HFFc6 (cell line): ENCODE data around the gene B3GAT1. TPM values are rescaled to one million over a fixed set of nuclear protein-coding genes. Genes with fewer than 3 reads are reported as not detected.

Source experiments
- DNase-seq: peaks from one replicate; pipeline ENCODE4 v3.0.0-alpha.2; 2018
- H3K27ac Mint-ChIP-seq: 2 replicates; pipeline ENCODE4 v1.8.0; 2020; ENCODE audit warnings: mild to moderate bottlenecking, mixed read lengths
- H3K27me3 Mint-ChIP-seq: 2 replicates; pipeline ENCODE4 v1.8.0; 2021; ENCODE audit warnings: mild to moderate bottlenecking, moderate library complexity, mixed read lengths; ENCODE audit not compliant: insufficient read depth
- H3K36me3 Mint-ChIP-seq: 2 replicates; pipeline ENCODE4 v1.8.0; 2021; ENCODE audit warnings: low read depth, mixed read lengths
- H3K4me1 Mint-ChIP-seq: 2 replicates; pipeline ENCODE4 v1.8.0; 2020; ENCODE audit warnings: low read depth, mixed read lengths
- H3K4me3 Mint-ChIP-seq: 2 replicates; pipeline ENCODE4 v1.8.0; 2020; ENCODE audit warnings: mild to moderate bottlenecking, moderate library complexity, mixed read lengths
- H3K9me3 Mint-ChIP-seq: 2 replicates; pipeline ENCODE4 v1.8.0; 2020; ENCODE audit warnings: mild to moderate bottlenecking, mixed read lengths
- CTCF ChIP-seq: fragments of 200-600 bp; sonication (generic); IDR thresholded peaks from 2 replicates; pipeline ENCODE4 v1.5.0; 2021; ENCODE audit warnings: antibody characterized with exemption, mild to moderate bottlenecking
- total RNA-seq, 6 experiments: library from RNA; stranded (reverse); fragmentation: NEBNext Ultra II Directional; extraction: Animal tissue kit (Norgen Biotek cat#: 25700); gene quantifications; 2 replicates in 1 of 6; 3 replicates in 5 of 6; pipeline ENCODE4 v1.2.3, GENCODE V29; 2021

The B3GAT1 gene
- total RNA-seq, 6 experiments from 2014 or later: not detected

DNA sequence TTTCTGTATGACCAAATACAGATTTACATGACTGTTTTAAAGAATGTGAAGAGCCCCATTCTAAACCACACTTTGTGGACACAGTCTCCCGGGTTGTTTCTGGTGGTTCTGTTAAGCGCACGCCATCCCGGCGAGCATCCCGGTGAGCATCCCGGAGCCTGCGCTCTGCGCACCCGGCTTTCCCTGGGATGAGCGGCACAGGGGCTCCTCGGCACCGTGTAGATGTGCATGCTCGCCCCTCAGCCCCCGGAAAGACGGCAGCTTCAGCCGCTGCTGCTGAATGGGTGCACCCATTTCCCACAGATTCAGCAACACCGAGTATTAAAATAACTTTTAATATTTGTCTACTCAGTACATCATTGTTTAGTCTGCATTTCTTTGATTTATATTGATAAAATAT, 44.3 kb downstream of the B3GAT1 start:
- peaks cover 6% of the 10 kb centered on the region for H3K27me3 Mint-ChIP-seq
- no peak for TF ChIP-seq CTCF

DNA sequence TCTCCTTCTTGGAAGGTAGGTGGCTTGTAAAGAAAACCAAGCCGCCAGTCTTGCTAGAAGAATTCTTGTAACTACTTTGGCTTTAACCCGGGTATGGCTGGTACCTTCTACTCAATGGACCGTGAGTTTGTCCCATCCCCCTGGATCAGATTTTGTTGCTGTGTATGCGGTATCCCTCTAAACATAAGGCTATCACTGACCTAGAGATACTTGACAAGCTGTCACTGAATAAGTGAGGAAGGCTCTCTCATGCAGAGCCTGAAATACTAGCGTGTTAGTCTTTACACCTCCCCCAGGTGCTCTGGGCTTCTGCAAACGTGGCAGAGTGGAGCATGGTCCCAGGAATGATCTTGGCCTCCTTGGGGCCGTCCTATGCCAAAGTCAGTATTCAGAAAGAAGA, 45.8 kb downstream of the B3GAT1 start:
- Mint-ChIP-seq H3K4me3 (no peak overlapping the region), H3K9me3 (peaks cover 34% of the 10 kb centered on the region), H3K36me3 (no peaks in the 10 kb centered on the region; the same call in 1 of the 2 replicates), H3K27ac (no peak overlapping the region), H3K27me3 (peaks cover 6% of the 10 kb centered on the region; the same call in 1 of the 2 replicates), H3K4me1 (no peaks in the 10 kb centered on the region)
- no peak for DNase-seq
- TF ChIP-seq CTCF: no peak

More for the DNA sequence above, 44.3 kb downstream of the B3GAT1 start:
- Mint-ChIP-seq H3K4me1 (no peaks in the 10 kb centered on the region), H3K36me3 (no peaks in the 10 kb centered on the region), H3K9me3 (peaks cover 41% of the 10 kb centered on the region), H3K4me3 (no peak overlapping the region), H3K27ac (no peak overlapping the region)
- DNase-seq: no peak

- no peak for TF ChIP-seq CTCF
- H3K27me3 Mint-ChIP-seq: peaks cover 6% of the 10 kb centered on the region; the same call in 1 of the 2 replicates
- peaks cover 29% of the 10 kb centered on the region for H3K9me3 Mint-ChIP-seq
- no peak for DNase-seq
- no peaks in the 10 kb centered on the region; the same call in 1 of the 2 replicates for H3K36me3 Mint-ChIP-seq
- H3K4me1 Mint-ChIP-seq: no peaks in the 10 kb centered on the region
- no peak overlapping the region for H3K4me3 Mint-ChIP-seq
- no peak overlapping the region for H3K27ac Mint-ChIP-seq
These were observed 46.8 kb downstream of the B3GAT1 start for GRCh38 chr11:134365011-134365925.

DNA sequence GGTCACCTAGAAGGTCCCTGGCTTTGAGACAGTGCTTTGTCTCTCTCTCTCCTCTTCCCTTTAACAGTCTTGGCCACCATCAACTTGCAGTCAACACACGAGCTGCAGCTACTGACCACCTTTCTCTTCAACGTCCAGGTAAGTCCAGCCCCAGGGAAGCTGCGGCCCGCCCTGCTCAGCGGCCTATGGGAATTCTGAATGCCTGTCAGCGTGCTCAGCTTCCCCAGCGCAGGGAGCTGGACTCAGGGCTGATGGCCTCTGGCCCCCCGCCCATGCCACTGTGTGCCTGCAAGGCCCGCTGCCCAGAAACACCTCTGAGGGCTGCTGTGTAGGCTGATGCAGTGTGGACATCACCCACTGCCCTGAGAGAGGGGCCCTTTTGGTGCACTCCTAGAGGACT, 47.8 kb downstream of the B3GAT1 start:
- Mint-ChIP-seq H3K9me3 (peaks cover 30% of the 10 kb centered on the region), H3K4me3 (no peak overlapping the region), H3K36me3 (no peaks in the 10 kb centered on the region; the same call in 1 of the 2 replicates), H3K4me1 (no peaks in the 10 kb centered on the region), H3K27me3 (peaks cover 6% of the 10 kb centered on the region; the same call in 1 of the 2 replicates), H3K27ac (no peak overlapping the region)
- no peak for TF ChIP-seq CTCF
- no peak for DNase-seq

DNA sequence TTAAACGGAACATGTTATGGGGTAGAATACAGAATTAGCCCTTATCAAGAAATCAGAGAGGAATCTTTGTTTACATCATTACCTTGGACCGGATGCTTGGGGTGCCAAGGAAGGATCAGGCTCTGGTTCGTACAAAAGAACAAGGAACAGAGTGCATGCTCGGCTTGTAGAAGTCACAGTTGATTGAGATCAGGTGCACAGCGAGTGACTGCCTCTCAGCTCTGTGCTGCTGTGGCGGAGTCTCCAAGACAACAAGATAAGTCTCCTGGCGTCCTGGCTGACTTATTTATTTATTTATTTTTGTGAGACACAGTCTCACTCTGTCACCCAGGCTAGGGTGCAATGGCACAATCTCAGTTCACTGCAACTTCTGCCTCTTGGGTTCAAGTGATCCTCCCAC, 48.5 kb downstream of the B3GAT1 start:
- no peaks in the 10 kb centered on the region for H3K4me1 Mint-ChIP-seq
- H3K27ac Mint-ChIP-seq: no peak overlapping the region
- no peaks in the 10 kb centered on the region; the same call in 1 of the 2 replicates for H3K36me3 Mint-ChIP-seq
- DNase-seq: no peak
- no peak for TF ChIP-seq CTCF
- H3K9me3 Mint-ChIP-seq: peaks cover 34% of the 10 kb centered on the region
- H3K27me3 Mint-ChIP-seq: peaks cover 3% of the 10 kb centered on the region; the same call in 1 of the 2 replicates
- H3K4me3 Mint-ChIP-seq: no peak overlapping the region
